OCI-LY1 (cell line): ENCODE measurements around the gene SLC35F3.

Experiments
- H2AFZ ChIP-seq: fragments of 200-600 bp; sonication (generic), shearing (Covaris generic); 2 replicates; pipeline ENCODE4 v1.6.0; 2014; ENCODE audit warnings: antibody characterized with exemption, mild to moderate bottlenecking, low read length
- H3F3A ChIP-seq: fragments of 200-600 bp; sonication (generic), shearing (Covaris generic); 2 replicates; pipeline ENCODE4 v1.6.0; 2014; ENCODE audit warnings: mild to moderate bottlenecking, antibody characterized with exemption, low read length, moderate library complexity; ENCODE audit not compliant: insufficient read depth
- H3K27ac ChIP-seq: fragments of 200-600 bp; sonication (generic); 2 replicates; pipeline ENCODE4 v1.5.1; 2014; ENCODE audit warnings: low read length, mixed run types, mild to moderate bottlenecking, low read depth; ENCODE audit not compliant: poor library complexity, severe bottlenecking
- H3K27me3 ChIP-seq: fragments of 200-600 bp; sonication (generic); 2 replicates; pipeline ENCODE4 v1.6.0; 2014; ENCODE audit warnings: antibody characterized with exemption, mild to moderate bottlenecking, low read length, moderate library complexity; ENCODE audit not compliant: insufficient read depth
- H3K36me3 ChIP-seq: fragments of 200-600 bp; sonication (generic); 2 replicates; pipeline ENCODE4 v1.6.1; 2014; ENCODE audit warnings: mild to moderate bottlenecking, antibody characterized with exemption, low read length, moderate library complexity, mixed read lengths; ENCODE audit not compliant: insufficient read depth
- H3K4me1 ChIP-seq: fragments of 200-600 bp; sonication (generic); 2 replicates; pipeline ENCODE4 v1.5.1; 2014; ENCODE audit warnings: mild to moderate bottlenecking, low read length, moderate library complexity; ENCODE audit not compliant: insufficient read depth, severe bottlenecking
- H3K4me2 ChIP-seq: fragments of 200-600 bp; sonication (generic), shearing (Covaris generic); 2 replicates; pipeline ENCODE4 v1.6.1; 2014; ENCODE audit warnings: low read length
- H3K4me3 ChIP-seq: fragments of 200-600 bp; sonication (generic); 2 replicates; pipeline ENCODE4 v1.5.1; 2014; ENCODE audit warnings: low read length, low read depth, mild to moderate bottlenecking, mixed read lengths; ENCODE audit not compliant: poor library complexity, severe bottlenecking
- H3K79me2 ChIP-seq: fragments of 200-600 bp; shearing (Covaris generic); 2 replicates; pipeline ENCODE4 v1.6.1; 2016; ENCODE audit warnings: mixed run types, low read length, mixed read lengths; ENCODE audit not compliant: insufficient read depth
- H3K9ac ChIP-seq: fragments of 200-600 bp; sonication (generic), shearing (Covaris generic); 2 replicates; pipeline ENCODE4 v1.6.1; 2014; ENCODE audit warnings: mild to moderate bottlenecking, low read length, mixed read lengths
- H3K9me2 ChIP-seq: fragments of 200-600 bp; sonication (generic), shearing (Covaris generic); 2 replicates; pipeline ENCODE4 v1.6.1; 2014; ENCODE audit warnings: low read depth, mild to moderate bottlenecking, low read length, mixed read lengths
- H3K9me3 ChIP-seq: fragments of 200-600 bp; shearing (Covaris generic); 2 replicates; pipeline ENCODE4 v1.6.1; 2014; ENCODE audit warnings: low read length, mixed read lengths
- H4K20me1 ChIP-seq: fragments of 200-600 bp; sonication (generic), shearing (Covaris generic); 2 replicates; pipeline ENCODE4 v1.6.0; 2016; ENCODE audit warnings: mild to moderate bottlenecking, low read length; ENCODE audit not compliant: insufficient read depth
- EZH2 ChIP-seq: fragments of 200-600 bp; sonication (generic), shearing (Covaris generic); IDR thresholded peaks from 2 replicates; pipeline ENCODE4 v1.8.0; 2017; ENCODE audit warnings: borderline replicate concordance, mixed run types, mild to moderate bottlenecking, antibody characterized with exemption, low read length, moderate library complexity, mixed read lengths
- TF ChIP-seq, protein P1 (sequence below): fragments of 200-600 bp; sonication (generic), shearing (Covaris generic); IDR thresholded peaks from 2 replicates; pipeline ENCODE4 v1.5.1; 2017; ENCODE audit warnings: mild to moderate bottlenecking, antibody characterized with exemption, low read length, moderate library complexity, mixed read lengths

The SLC35F3 gene

DNA sequence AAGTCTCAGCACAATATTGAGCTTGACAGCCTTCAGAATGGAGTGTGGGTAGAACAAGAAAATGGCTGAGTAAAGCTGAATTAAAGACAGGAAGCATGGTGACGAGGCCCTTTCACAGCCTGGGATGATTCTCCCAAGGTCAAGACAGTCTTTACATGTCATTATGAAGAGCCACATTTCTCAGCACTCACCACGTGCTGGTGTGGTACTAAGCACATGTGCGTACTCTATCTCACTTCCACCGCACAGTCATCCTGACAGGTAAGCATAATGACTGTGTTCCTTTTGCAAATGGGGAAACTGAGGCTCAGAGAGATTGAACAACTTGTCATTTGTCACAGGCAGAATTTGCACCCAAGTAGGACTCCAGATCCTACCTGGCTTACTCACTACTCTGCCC lies 376.0 kb downstream of the SLC35F3 start:
- Histone ChIP-seq H3K27me3 (no peaks in the 10 kb centered on the region), H3K9ac (no peak overlapping the region)
- no peak for TF ChIP-seq EZH2
- TF ChIP-seq, protein P1, sequence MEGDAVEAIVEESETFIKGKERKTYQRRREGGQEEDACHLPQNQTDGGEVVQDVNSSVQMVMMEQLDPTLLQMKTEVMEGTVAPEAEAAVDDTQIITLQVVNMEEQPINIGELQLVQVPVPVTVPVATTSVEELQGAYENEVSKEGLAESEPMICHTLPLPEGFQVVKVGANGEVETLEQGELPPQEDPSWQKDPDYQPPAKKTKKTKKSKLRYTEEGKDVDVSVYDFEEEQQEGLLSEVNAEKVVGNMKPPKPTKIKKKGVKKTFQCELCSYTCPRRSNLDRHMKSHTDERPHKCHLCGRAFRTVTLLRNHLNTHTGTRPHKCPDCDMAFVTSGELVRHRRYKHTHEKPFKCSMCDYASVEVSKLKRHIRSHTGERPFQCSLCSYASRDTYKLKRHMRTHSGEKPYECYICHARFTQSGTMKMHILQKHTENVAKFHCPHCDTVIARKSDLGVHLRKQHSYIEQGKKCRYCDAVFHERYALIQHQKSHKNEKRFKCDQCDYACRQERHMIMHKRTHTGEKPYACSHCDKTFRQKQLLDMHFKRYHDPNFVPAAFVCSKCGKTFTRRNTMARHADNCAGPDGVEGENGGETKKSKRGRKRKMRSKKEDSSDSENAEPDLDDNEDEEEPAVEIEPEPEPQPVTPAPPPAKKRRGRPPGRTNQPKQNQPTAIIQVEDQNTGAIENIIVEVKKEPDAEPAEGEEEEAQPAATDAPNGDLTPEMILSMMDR = no peak

DNA sequence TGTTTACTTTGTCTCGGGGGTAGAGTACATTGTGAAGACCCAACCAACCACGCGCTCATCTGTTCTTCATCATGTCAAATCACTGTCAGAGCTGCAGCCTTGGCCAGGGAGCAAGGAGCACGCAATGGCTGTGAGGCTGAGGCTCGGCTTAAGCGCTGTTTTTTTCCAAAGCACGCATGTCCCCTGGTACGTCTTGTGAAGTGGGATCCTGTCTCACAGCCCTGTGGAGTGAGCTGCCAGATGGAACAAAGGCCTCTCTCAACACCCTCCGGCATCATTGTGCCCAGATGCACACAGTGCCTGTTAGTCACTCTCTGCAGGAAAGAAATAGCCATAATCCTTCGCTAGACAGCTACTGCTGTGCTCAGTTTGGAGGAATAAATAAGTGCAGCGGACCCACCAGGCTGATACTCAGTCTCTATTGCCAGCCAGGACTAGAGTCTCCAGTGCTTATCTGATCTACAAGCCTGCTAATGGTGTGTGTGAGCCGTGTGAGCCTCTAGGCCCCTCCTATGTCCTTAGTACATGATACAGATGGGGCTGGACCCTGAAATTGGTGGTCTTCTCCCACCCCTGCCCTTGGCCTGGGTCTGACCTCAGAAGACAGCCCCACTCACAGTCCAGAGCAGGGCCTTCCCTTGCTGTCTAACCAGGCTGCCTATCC lies 377.5 kb downstream of the SLC35F3 start:
- no peak overlapping the region for H3K27ac ChIP-seq
- no peak overlapping the region for H3K4me2 ChIP-seq
- H3K4me1 ChIP-seq = no peaks in the 10 kb centered on the region
- no peaks in the 10 kb centered on the region for H3K79me2 ChIP-seq
- no peak overlapping the region for H2AFZ ChIP-seq
- H4K20me1 ChIP-seq = no peaks in the 10 kb centered on the region
- H3K9me3 ChIP-seq = no peaks in the 10 kb centered on the region
- TF ChIP-seq EZH2 = no peak
- TF ChIP-seq, protein P1 = no peak
- H3K9me2 ChIP-seq = no peaks in the 10 kb centered on the region
- no peaks in the 10 kb centered on the region for H3K27me3 ChIP-seq
- no peak overlapping the region for H3K9ac ChIP-seq
- H3K4me3 ChIP-seq = no peak overlapping the region
- no peaks in the 10 kb centered on the region for H3K36me3 ChIP-seq
- H3F3A ChIP-seq = no peaks in the 10 kb centered on the region

More for the DNA sequence above, 376.0 kb downstream of the SLC35F3 start:
- Histone ChIP-seq H3K9me2 (no peaks in the 10 kb centered on the region), H3K36me3 (no peaks in the 10 kb centered on the region), H3K9me3 (no peaks in the 10 kb centered on the region), H3K4me2 (no peak overlapping the region), H3K4me3 (no peak overlapping the region), H3K27ac (no peak overlapping the region), H3K79me2 (no peaks in the 10 kb centered on the region), H4K20me1 (no peaks in the 10 kb centered on the region), H2AFZ (no peak overlapping the region), H3F3A (no peaks in the 10 kb centered on the region), H3K4me1 (no peaks in the 10 kb centered on the region)

DNA sequence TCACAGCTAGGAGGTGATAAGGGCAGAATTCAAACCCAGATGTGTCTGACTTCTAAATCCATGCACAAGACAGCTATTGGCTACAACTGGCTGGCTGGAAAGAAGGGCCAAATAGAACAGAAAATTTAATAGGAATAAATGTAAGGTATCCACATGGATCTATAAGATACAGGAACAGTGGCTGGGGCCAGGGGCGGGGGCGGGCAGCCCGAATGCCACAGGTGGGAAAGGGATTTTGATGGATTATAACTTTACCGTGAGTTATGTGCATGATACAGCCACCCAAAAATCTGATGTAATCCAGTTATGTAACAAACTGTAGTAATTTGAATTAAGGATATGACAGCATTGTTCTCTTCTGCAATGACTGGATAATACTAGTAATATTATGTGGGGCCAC lies 381.7 kb downstream of the SLC35F3 start:
- no peaks in the 10 kb centered on the region for H3K4me1 ChIP-seq

More for the DNA sequence above, 381.7 kb downstream of the SLC35F3 start:
- H3K9ac ChIP-seq = no peak overlapping the region
- H3K9me3 ChIP-seq = peaks cover 3% of the 10 kb centered on the region; the same call in 1 of the 2 replicates
- no peaks in the 10 kb centered on the region for H3K9me2 ChIP-seq
- no peak overlapping the region for H2AFZ ChIP-seq
- H3K27me3 ChIP-seq = no peaks in the 10 kb centered on the region
- no peak overlapping the region for H3K4me3 ChIP-seq
- no peak overlapping the region for H3K4me2 ChIP-seq
- TF ChIP-seq, protein P1 = no peak
- no peaks in the 10 kb centered on the region for H3K36me3 ChIP-seq
- H4K20me1 ChIP-seq = no peaks in the 10 kb centered on the region
- no peak overlapping the region for H3K27ac ChIP-seq
- no peaks in the 10 kb centered on the region for H3F3A ChIP-seq
- H3K79me2 ChIP-seq = no peaks in the 10 kb centered on the region
